Measurements from ENCODE around the gene C3orf62.
"Not testable (repeated sequence)": the region's sequence is repeated elsewhere in the genome, so short reads cannot be mapped to it uniquely, and the experiment has no call there.

The C3orf62 gene

GRCh38 chr3:49222002-49222401 lies 55.0 kb downstream of the C3orf62 start:
- DNase-seq (ENCODE audit: extremely low spot score), result no peak
- no peak for TF ChIP-seq CTCF (IDR thresholded peaks at IDR 0.05; ENCODE audit: control extremely low read depth, extremely low read depth, low read depth, missing control alignments)
- POLR2A ChIA-PET, result no interaction called here
- CTCF ChIA-PET, result interaction anchor here (1.7 kb wide), 1 partner anchor 17 kb away, joined by 5 read pairs; no protein-coding TSS in a partner anchor

- CTCF ChIA-PET, result interaction anchor here (1.7 kb wide), 1 partner anchor 17 kb away, joined by 5 read pairs; no protein-coding TSS in a partner anchor
- DNase-seq (ENCODE audit: extremely low spot score); POLR2A ChIA-PET: not testable (repeated sequence)
These were observed 56.0 kb downstream of the C3orf62 start for GRCh38 chr3:49220985-49221563.

- DNase-seq (ENCODE audit: extremely low spot score), result no peak
- POLR2A ChIA-PET, result no interaction called here
- TF ChIP-seq CTCF (IDR thresholded peaks at IDR 0.05; ENCODE audit: control extremely low read depth, extremely low read depth, low read depth, missing control alignments), result no peak
- CTCF ChIA-PET, result no interaction called here
These were observed 57.9 kb downstream of the C3orf62 start for GRCh38 chr3:49219132-49219531.

Measured in GM10248 (cell line).